ENCODE data around the gene RPL39L.
"Not testable (repeated sequence)": the region's sequence is repeated elsewhere in the genome, so short reads cannot be mapped to it uniquely, and the experiment has no call there.

Gene RPL39L

GRCh38 chr3:187139126-187139894, at the start of gene RPL39L:
Gene RPL39L, minus strand, starts transcription at chr3:187139496. Its CDS starts 18,196 bp downstream, at chr3:187121300.
- DNase-seq = peak; percentile 83 to 93 (median 88)

- DNase-seq = peak; percentile 16 to 39 (median 26)
Observed at GRCh38 chr3:187188931-187189330, 49.6 kb upstream of the RPL39L start.

DNA sequence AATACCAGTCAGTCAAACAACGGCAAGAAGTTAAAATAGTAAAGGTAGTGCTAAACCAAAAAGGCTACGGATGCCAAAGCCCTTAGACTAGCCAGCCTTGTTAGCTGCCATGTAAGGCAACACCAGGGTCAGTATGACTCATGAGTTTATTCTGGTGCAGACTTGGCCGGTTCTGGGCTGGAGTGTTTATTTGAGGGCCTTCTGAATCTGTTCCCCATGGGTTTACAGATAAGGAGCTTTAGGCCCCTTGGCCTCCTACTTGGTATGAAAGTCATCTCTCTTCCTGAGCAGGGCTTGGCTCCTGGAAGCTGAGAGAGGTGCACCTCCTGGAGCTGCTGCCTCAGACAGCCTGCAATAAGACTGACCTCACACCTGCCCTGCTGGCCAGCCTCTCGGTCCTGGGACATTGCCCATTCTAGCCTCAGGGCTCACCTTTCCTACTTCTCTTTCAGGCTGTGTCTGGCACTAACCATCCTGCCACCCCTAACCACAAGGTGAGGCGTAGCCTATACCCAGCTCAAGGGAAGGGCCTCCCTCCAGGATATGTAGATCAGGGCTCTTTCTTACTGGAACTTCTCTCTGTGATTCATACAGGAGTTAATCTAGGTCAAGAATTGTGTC, 47.6 kb upstream of the RPL39L start:
- DNase-seq = peak in 1 of 3 donors; percentile 10

GRCh38 chr3:187186375-187186774, 47.1 kb upstream of the RPL39L start:
- DNase-seq = no peak

GRCh38 chr3:187185759-187186158, 46.5 kb upstream of the RPL39L start:
- DNase-seq = no peak

DNA sequence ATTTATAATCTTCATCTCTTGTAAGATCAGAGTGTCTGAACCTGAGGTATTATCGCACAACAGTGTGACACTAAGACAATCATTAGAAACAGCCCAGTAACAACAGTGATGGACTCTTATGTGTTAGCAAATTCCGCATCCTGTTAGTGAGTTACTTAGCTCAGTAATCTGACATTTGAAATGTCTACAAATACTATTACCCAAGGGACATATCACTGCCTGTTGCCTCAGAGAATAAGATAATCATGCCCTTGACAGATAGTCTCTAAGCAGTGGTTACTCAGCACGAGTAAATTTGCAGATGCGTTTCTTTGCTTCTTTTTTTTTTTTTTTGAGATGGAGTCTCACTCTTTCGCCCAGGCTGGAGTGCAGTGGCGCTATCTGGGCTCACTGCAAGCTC, 44.6 kb upstream of the RPL39L start:
- no peak for DNase-seq

- DNase-seq = peak; percentile 20 to 46 (median 38)
Observed at GRCh38 chr3:187183210-187183862, 44.0 kb upstream of the RPL39L start.

DNA sequence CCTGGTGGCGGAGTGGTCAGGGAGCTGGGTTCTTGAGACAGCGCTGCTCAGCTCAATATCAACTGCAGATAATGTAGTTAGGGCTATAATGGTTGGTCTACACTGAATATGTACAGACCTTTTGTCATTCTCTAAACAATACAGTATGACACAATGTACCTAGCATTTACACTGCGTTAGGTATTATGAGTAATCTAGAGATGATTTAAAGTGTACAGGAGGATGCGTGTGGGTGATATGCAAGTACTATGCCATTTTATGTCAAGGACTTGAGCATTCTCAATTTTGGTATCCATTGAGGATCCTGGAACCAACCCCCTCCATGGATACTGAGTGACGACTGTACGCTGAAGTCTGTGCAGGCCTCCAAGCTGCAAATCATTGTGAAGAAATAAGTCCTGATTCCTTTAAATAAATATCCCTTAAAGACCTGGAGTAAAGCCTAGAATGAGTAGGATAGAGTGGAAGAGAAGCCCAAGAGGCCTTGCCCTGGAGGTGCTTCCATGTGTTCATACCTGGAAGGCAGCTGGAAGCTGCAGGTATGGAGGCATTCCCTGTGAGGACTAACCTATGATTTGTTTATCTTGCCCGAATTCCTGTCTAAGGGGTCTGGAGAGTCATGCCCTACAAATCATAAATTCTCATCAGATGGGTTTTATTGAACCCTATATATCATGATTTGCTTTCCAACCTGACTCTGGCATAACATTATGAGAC, 42.3 kb upstream of the RPL39L start:
- no peak for DNase-seq

- no peak for DNase-seq
Observed at GRCh38 chr3:187172929-187173328, 33.6 kb upstream of the RPL39L start.

GRCh38 chr3:187170911-187171310, 31.6 kb upstream of the RPL39L start:
- not testable (repeated sequence) for DNase-seq

DNA sequence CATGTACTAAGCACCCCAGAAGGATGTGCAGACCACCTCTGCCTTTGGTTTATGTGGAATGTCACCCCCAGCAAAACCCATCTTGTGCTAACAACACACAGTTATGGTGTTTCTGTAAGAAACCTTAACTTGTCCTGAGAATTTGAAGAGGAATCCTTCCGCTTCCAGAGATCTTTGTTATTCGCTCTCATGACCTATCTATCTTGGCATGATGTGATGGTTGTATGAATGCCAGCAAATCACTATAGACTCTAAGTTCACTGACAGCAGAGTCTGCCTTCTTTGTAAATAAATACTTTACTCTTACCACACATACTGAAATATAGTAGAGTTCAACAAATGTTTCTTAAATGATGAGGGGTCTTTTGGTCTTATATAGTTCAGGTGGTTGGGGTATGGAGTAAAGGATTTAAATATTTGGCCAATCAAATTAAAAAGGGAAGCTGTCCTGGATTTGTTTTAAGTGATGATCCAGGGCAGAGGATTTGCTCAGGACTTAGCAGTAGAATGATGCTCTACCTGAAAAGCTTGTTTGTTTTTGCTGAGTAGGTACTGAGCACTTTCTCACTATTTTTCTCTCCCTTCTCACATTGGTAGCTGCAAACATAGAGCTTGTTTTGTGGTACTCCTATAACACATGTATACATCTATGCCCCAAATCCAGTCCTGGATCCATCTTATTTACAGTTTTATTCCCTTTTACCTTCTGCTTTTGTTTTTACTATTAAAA, 30.1 kb upstream of the RPL39L start:
- DNase-seq = no peak

DNA sequence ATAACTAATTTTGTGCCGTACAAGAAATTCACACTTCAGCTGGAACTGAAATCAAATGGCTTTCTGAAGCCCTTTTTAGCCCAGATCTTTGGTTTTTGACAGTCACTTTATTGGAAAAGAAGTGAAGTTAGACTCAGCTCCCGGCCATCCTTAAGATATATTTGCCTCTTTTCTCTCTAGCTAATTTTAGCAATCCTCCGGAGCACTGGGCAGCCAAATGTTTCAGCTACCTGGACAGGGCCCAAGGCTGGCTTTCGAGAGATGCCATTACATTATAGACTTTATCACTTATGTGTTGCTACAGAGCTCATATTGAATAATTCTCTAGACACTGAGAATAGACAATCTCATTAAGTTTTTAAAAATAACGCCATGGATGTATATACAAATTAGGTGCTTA, 28.5 kb upstream of the RPL39L start:
- no peak for DNase-seq

GRCh38 chr3:187166750-187167149, 27.5 kb upstream of the RPL39L start:
- no peak for DNase-seq

GRCh38 chr3:187165144-187165543, 25.8 kb upstream of the RPL39L start:
- peak; percentile 57 to 80 (median 67) for DNase-seq

GRCh38 chr3:187162265-187162953, 23.1 kb upstream of the RPL39L start:
- DNase-seq = no peak

DNA sequence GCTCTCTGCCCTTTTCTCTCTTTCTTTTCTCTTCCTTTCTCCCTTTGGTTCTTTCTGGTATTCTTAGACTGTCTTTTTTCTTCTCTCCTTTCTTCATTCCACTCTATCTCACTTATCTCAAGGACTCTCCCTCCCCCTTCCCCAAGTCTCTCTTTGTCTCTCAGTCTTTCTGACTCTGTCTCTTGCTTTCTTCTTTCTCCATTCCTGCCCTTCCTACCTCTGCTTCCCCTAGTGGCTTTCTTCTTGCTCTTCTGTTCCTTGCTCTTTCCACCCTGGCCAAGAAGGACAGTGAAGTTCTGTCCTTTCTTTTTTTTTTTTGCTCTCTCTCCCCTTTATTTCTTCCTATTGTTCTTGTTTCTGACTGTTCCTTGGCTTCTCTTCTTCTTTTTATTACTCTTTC, 22.3 kb upstream of the RPL39L start:
- no peak for DNase-seq

DNA sequence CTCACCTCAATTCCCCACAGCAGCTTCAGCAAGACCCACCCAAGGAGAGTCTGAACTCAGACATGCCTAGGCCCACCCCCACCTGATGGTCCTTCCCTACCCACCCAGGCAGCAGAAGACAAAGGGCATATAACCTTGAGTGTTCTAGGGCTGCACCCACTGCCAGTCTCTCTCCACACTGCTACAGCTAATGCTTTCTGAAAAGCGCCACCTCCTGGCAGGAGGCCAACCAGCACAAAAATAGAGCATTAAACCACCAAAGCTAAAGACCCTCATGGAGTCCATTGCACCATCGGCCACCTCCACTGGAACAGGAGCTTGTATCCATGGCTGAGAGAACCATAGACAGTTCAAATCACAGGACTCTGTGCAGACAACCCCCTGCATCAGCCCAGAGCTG, 11.3 kb upstream of the RPL39L start:
- peak; percentile 38 to 57 (median 54) for DNase-seq

DNA sequence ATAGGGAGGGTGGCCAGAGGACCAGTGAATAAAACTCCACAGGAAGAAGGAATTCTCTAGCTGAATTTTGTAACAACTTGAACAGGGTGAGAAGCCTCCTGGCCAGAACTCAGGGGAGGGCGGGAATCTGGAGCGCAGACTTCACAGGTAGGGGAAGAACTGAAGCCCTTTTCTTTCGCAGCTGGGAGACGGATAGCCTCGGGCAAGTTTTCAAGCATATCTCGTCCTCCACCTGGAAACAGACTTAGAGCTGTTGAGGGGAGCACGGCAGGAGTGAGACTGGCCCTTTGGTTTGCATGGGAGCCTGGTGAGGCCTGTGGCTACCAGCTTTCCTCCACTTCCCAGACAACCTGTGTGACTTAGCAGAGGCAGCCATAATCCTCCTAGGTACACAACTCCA, 10.9 kb upstream of the RPL39L start:
- no peak for DNase-seq

DNA sequence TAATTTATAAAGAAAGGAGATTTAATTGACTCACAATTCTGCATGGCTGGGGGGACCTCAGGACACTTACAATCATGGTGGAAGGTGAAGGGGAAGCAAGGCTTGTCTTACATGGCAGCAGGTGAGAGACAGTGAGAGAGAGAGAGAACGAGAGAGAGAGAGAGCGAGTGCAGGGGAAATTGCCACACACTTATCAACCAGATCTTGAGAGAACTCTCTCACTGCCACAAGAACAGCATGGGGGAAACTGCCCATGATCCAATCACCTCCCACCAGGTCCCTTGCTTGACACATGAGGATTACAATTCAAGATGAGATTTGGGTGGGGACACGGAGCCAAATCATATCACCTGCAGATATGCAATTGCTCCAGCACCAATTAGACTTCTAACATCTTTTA, 7.1 kb upstream of the RPL39L start:
- no peak for DNase-seq

- no peak for DNase-seq
Observed at GRCh38 chr3:187145149-187145895, 6.0 kb upstream of the RPL39L start.

DNA sequence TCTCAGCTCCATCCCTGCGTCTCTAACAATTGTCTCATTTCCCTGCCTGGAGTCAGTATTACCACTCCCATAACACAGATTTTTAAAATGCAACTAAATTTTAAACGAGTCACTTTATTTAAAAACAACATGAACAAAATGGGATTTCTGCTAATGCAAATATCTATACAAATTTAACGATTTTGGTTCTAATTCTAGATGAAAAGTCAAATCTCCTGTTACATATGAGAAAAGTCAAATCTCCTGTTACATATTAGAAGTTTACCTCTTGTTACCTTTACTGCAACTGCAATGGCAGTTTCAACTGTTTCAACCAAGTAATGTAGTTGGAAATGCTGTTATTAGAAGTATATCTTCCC, 578 bp upstream of the RPL39L start:
- DNase-seq = no peak

All from suppressor macrophage treated with lipopolysaccharide for 1 hour (primary cell).